DOHH2 (cell line): ENCODE results near the gene IL23R.

Experiments used
- EZH2phosphoT487 ChIP-seq: fragments of 200-600 bp; sonication (generic); IDR thresholded peaks from 2 replicates; pipeline ENCODE4 v1.6.1; 2017; ENCODE audit warnings: borderline replicate concordance, mild to moderate bottlenecking, antibody characterized with exemption, low read length, moderate library complexity, mixed read lengths
- TF ChIP-seq, protein P1 (sequence below): fragments of 200-600 bp; sonication (generic); IDR thresholded peaks from one replicate; pipeline ENCODE4 v1.5.1; 2014; ENCODE audit warnings: antibody characterized with exemption, mild to moderate bottlenecking, low read depth, low read length; ENCODE audit not compliant: poor library complexity, severe bottlenecking

GRCh38 chr1:67285780-67286488 lies 119.7 kb downstream of the IL23R start:
- TF ChIP-seq, protein P1, sequence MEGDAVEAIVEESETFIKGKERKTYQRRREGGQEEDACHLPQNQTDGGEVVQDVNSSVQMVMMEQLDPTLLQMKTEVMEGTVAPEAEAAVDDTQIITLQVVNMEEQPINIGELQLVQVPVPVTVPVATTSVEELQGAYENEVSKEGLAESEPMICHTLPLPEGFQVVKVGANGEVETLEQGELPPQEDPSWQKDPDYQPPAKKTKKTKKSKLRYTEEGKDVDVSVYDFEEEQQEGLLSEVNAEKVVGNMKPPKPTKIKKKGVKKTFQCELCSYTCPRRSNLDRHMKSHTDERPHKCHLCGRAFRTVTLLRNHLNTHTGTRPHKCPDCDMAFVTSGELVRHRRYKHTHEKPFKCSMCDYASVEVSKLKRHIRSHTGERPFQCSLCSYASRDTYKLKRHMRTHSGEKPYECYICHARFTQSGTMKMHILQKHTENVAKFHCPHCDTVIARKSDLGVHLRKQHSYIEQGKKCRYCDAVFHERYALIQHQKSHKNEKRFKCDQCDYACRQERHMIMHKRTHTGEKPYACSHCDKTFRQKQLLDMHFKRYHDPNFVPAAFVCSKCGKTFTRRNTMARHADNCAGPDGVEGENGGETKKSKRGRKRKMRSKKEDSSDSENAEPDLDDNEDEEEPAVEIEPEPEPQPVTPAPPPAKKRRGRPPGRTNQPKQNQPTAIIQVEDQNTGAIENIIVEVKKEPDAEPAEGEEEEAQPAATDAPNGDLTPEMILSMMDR, result no peak
- TF ChIP-seq EZH2phosphoT487, result no peak
